HG03378 (cell line): ENCODE results near the gene OTOP3.

Source experiments
- ATAC-seq: cut with Tn5 transposase; IDR thresholded peaks from one replicate; pipeline ENCODE4 v1.9.1; 2021; ENCODE audit warnings: mild to moderate bottlenecking, moderate library complexity; ENCODE audit not compliant: unreplicated experiment

The OTOP3 gene

GRCh38 chr17:74916136-74916850 is 19.4 kb upstream of the OTOP3 start:
- ATAC-seq = no peak

- no peak for ATAC-seq
Measured at GRCh38 chr17:74916851-74917199, 18.9 kb upstream of the OTOP3 start.

GRCh38 chr17:74917430-74917829 is 18.3 kb upstream of the OTOP3 start:
- no peak for ATAC-seq

- ATAC-seq = no peak
Measured at GRCh38 chr17:74918906-74919305, 16.8 kb upstream of the OTOP3 start.

GRCh38 chr17:74919440-74920305 is 16.0 kb upstream of the OTOP3 start:
- no peak for ATAC-seq

- ATAC-seq = no peak
Measured at GRCh38 chr17:74920306-74920620, 15.4 kb upstream of the OTOP3 start.

- no peak for ATAC-seq
Measured at GRCh38 chr17:74920642-74921025, 15.1 kb upstream of the OTOP3 start.

- no peak for ATAC-seq
Measured at GRCh38 chr17:74921026-74921681, 14.5 kb upstream of the OTOP3 start.

- no peak for ATAC-seq
Measured at GRCh38 chr17:74921769-74922168, 13.9 kb upstream of the OTOP3 start.

GRCh38 chr17:74922172-74922571 is 13.5 kb upstream of the OTOP3 start:
- no peak for ATAC-seq

GRCh38 chr17:74922694-74923537 is 12.8 kb upstream of the OTOP3 start, which contains the start of gene USH1G:
TSS of gene USH1G (minus strand) at chr17:74923255. CDS start at chr17:74923073, 182 bp downstream.
- ATAC-seq = no peak

GRCh38 chr17:74923538-74924249 is 12.0 kb upstream of the OTOP3 start:
- no peak for ATAC-seq

GRCh38 chr17:74924250-74924948 is 11.3 kb upstream of the OTOP3 start, which contains the start of gene OTOP2:
TSS of gene OTOP2 (plus strand) at chr17:74924273. CDS start at chr17:74924633, 360 bp downstream.
- no peak for ATAC-seq

- no peak for ATAC-seq
Measured at GRCh38 chr17:74925242-74925641, 10.5 kb upstream of the OTOP3 start.

GRCh38 chr17:74928786-74929185 is 6.9 kb upstream of the OTOP3 start:
- no peak for ATAC-seq

GRCh38 chr17:74930535-74931036 is 5.1 kb upstream of the OTOP3 start:
- no peak for ATAC-seq

GRCh38 chr17:74935048-74935447 is 650 bp upstream of the OTOP3 start:
- no peak for ATAC-seq

GRCh38 chr17:74936470-74936799 is 737 bp downstream of the OTOP3 start:
- no peak for ATAC-seq
